Activated T-cell treated with anti-CD3 and anti-CD28 coated beads, Interleukin-2, amount 50 U/mL, for 72 hours (primary cell): ENCODE data around the gene TRMT61A. TPM values are rescaled to one million over a fixed set of nuclear protein-coding genes. Genes with fewer than 3 reads are reported as not detected.
"Not testable (repeated sequence)": the region's sequence is repeated elsewhere in the genome, so short reads cannot be mapped to it uniquely, and the experiment has no call there.

ENCODE experiments used
- ATAC-seq, 2 donors: fragments of 150-1000 bp; cut with Tn5 transposase; replicated peaks in 1 of 2; 2 replicates each; pipeline ENCODE4 v1.10.0; 2021; ENCODE audit warnings: moderate library complexity in 2 of 2, mild to moderate bottlenecking in 1 of 2
- DNase-seq, 2 donors: peaks; one replicate each; pipeline ENCODE4 v3.0.0; 2021 to 2022; ENCODE audit warnings: mixed read lengths in 1 of 2
- H3K27ac Mint-ChIP-seq: one replicate; pipeline ENCODE4 v1.8.0; 2022; ENCODE audit warnings: mild to moderate bottlenecking, moderate library complexity, mixed read lengths
- H3K27me3 Mint-ChIP-seq: one replicate; pipeline ENCODE4 v1.8.0; 2022; ENCODE audit warnings: low read depth, mixed read lengths
- H3K36me3 Mint-ChIP-seq, 2 donors: one replicate each; pipeline ENCODE4 v1.8.0; 2022; ENCODE audit warnings: mixed read lengths in 2 of 2, mild to moderate bottlenecking in 1 of 2; ENCODE audit not compliant: insufficient read depth in 2 of 2
- H3K4me1 Mint-ChIP-seq: one replicate; pipeline ENCODE4 v1.8.0; 2022; ENCODE audit warnings: low read depth, mixed read lengths
- H3K4me3 Mint-ChIP-seq, 2 donors: one replicate each; pipeline ENCODE4 v1.8.0; 2022; ENCODE audit warnings: mild to moderate bottlenecking in 2 of 2, mixed read lengths in 2 of 2, moderate library complexity in 2 of 2
- H3K9me3 Mint-ChIP-seq, 2 donors: one replicate each; pipeline ENCODE4 v1.8.0; 2022; ENCODE audit warnings: mixed read lengths in 2 of 2
- total RNA-seq, 2 donors: library from RNA; stranded (reverse); gene quantifications; one replicate each; pipeline ENCODE4 v1.2.3, GENCODE V29; 2022

TRMT61A gene
- total RNA-seq, 2 donors from 2014 or later = 6.3 to 8.4 TPM

DNA sequence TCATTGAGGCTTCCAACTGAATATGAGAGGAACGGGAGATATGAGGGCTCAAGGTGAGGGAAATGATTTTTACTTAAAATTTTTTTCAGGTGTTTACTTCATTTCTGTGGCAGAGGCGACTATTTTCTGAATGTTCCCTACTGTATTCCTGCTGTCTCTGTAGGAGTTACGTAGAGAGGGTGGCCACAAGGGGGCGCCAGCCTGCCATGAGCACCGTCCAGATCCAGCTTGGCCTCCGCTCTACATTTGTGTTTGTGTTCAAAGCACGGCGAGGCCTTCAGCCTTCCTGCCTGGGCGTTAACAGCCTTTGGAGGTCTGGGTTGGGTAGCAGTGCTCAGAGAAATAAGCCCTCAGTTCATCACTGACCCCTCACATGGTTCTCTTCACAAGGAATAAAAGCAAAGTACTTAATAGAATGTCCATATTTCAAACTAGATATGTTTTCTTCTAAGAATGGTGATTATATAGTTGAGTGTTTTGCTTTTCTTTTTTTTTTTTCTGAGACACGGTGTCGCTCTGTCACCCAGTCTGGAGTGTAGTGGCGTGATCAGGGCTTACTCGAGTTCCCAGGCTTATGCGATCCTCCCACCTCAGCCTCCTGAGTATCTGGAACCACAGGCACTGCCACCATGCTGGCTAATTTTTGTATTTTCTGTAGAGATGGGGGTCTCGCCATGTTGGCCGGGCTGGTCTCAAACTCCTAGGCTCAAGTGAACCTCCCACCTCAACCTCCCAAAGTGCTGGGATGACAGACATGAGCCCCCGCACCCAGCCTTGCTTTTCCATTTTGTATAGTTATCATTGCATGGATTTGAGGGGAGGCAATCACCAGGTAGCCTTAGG is 28.6 kb upstream of the TRMT61A start:
- peak; percentile 81 to 83 for DNase-seq
- Mint-ChIP-seq H3K9me3 (no peaks in the 10 kb centered on the region), H3K36me3 (peaks cover 0 to 23% of the 10 kb centered on the region in 2 donors), H3K4me1 (peaks cover 10% of the 10 kb centered on the region), H3K27ac (peak overlapping the region; percentile 27), H3K27me3 (no peaks in the 10 kb centered on the region), H3K4me3 (no peak overlapping the region)
- ATAC-seq = peak; percentile 91 to 92

- no peaks in the 10 kb centered on the region for H3K9me3 Mint-ChIP-seq
- H3K4me1 Mint-ChIP-seq = peaks cover 10% of the 10 kb centered on the region
- no peaks in the 10 kb centered on the region for H3K27me3 Mint-ChIP-seq
- peaks cover 0 to 23% of the 10 kb centered on the region in 2 donors for H3K36me3 Mint-ChIP-seq
- ATAC-seq (no peak), DNase-seq (no peak)
- no peak overlapping the region for H3K4me3 Mint-ChIP-seq
- peak overlapping the region; percentile 64 for H3K27ac Mint-ChIP-seq
These were observed 27.7 kb upstream of the TRMT61A start for GRCh38 chr14:103501041-103501870.

DNA sequence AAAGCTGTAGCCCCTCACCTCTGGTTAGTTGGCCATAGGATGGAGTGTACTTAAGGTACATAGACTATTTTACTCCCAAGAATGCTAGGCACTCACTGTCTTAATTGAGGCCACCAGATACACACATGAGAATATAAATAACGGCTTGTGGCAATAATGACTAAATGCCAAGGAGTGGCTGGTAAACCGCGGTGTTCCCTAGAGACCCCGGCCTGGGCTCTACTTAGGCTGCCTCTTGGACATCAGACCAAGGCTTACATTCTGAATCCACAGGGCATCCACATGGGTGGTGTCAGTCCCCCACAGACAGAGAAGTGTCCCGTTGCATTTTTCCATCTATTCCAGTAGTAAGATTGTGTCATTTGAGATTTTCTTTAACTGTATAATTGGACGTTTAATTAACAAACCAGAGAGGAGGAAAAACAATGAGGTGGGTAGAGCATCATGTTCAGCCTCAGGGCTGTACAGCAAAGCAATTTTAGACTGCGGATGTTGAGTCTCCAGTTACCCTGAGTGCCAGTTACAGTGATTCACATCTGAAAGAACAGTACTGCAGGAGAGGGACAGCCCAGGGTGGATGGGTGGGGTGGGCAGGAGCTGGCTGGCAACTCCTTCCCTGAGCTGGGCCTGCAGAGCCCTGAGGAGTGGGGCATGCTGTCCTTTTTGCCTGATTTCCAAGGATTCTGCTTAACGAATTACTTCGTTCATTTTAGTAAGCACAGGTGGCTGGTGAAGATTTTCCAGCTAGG is 26.9 kb upstream of the TRMT61A start:
- peaks cover 10% of the 10 kb centered on the region for H3K4me1 Mint-ChIP-seq
- DNase-seq (no peak), ATAC-seq (no peak)
- no peak overlapping the region for H3K4me3 Mint-ChIP-seq
- peak overlapping the region; percentile 64 for H3K27ac Mint-ChIP-seq
- H3K36me3 Mint-ChIP-seq = peaks cover 0 to 23% of the 10 kb centered on the region in 2 donors
- H3K9me3 Mint-ChIP-seq = no peaks in the 10 kb centered on the region
- no peaks in the 10 kb centered on the region for H3K27me3 Mint-ChIP-seq

- Mint-ChIP-seq H3K4me3 (no peak overlapping the region), H3K9me3 (no peaks in the 10 kb centered on the region), H3K27me3 (no peaks in the 10 kb centered on the region), H3K4me1 (peaks cover 10% of the 10 kb centered on the region), H3K36me3 (peaks cover 0 to 23% of the 10 kb centered on the region in 2 donors), H3K27ac (no peak overlapping the region)
- no peak for ATAC-seq
- DNase-seq = no peak
These were observed 26.1 kb upstream of the TRMT61A start for GRCh38 chr14:103502877-103503276.

DNA sequence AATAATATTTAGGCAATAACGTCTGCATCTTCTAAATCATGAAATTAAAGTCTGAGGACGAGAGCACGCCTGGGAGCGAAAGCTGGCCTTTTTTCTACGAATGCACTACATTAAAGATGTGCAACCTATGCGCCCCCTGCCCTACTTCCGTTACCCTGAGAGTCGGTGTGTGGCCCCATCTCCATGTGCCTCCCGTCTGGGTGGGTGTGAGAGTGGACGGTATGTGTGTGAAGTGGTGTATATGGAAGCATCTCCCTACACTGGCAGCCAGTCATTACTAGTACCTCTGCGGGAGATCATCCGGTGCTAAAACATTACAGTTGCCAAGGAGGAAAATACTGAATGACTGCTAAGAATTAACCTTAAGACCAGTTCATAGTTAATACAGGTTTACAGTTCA is 25.7 kb upstream of the TRMT61A start:
- Mint-ChIP-seq H3K4me1 (peaks cover 10% of the 10 kb centered on the region), H3K27me3 (no peaks in the 10 kb centered on the region), H3K9me3 (no peaks in the 10 kb centered on the region), H3K27ac (no peak overlapping the region), H3K36me3 (peaks cover 0 to 23% of the 10 kb centered on the region in 2 donors), H3K4me3 (no peak overlapping the region)
- DNase-seq = no peak
- ATAC-seq = no peak

- H3K27ac Mint-ChIP-seq = no peak overlapping the region
- H3K9me3 Mint-ChIP-seq = no peaks in the 10 kb centered on the region
- ATAC-seq (no peak), DNase-seq (no peak)
- no peak overlapping the region for H3K4me3 Mint-ChIP-seq
- H3K4me1 Mint-ChIP-seq = peaks cover 4% of the 10 kb centered on the region
- peaks cover 0 to 28% of the 10 kb centered on the region in 2 donors for H3K36me3 Mint-ChIP-seq
- H3K27me3 Mint-ChIP-seq = no peaks in the 10 kb centered on the region
These were observed 23.9 kb upstream of the TRMT61A start for GRCh38 chr14:103504991-103505565.

DNA sequence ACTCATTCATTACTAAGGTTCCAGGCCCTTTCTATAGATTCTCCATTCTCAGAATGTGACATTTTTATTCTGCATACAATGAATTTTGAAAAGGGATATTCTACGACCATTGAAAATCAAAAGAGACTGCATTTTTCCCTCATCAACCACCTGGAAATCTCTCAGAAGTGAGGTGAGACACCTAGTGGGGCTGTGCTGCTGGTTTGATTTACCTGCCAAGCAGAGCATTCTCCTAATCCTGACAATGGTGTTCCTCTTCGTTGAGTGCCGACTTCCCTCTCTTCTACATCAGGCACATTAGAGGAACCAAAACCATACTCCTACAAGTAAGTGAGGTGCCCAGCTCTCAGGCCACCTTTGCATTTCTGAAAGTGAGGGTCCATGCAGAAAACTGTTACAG is 21.2 kb upstream of the TRMT61A start:
- H3K27ac Mint-ChIP-seq = no peak overlapping the region
- no peaks in the 10 kb centered on the region for H3K4me1 Mint-ChIP-seq
- H3K27me3 Mint-ChIP-seq = no peaks in the 10 kb centered on the region
- ATAC-seq (no peak), DNase-seq (no peak)
- no peaks in the 10 kb centered on the region for H3K9me3 Mint-ChIP-seq
- no peak overlapping the region for H3K4me3 Mint-ChIP-seq
- peaks cover 0 to 21% of the 10 kb centered on the region in 2 donors for H3K36me3 Mint-ChIP-seq

DNA sequence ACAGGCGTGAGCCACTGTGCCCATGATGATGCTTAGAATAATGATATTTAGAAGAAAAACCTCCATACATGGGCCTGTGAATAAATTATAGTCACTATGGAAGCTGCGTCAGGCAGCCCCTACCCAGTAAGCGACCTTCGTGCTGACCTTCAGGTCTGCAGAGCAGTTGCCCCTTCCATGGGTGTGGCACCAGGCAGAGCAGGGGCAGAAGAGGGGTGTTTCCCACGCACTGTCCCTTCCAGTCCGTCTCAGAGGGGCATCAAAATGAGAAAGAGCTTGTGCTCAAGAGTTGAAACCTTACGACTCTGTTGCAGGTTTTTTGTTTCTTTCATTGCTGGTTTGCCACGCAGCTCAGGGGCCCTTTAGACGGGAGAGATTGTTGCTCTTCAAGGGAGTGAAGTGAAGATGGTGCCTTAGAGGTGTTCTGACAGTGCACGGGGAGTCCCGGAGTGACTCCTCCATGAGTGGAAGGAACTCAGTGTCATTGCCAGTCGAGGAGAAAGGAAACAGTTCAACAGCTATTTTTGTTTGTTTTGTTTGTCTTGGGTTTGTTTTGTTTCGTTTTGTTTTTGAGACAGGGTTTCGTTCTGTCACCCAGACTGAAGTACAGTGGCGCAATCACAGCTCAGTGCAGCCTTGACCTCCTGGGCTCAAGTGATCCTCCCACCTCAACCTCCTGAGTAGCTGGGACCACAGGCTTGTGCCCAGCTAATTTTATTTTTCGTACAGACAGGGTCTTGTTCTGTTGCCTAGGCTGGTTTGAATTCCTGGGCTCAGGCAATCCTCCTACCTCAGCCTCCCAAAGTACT is 20.3 kb upstream of the TRMT61A start:
- no peak for DNase-seq
- no peak for ATAC-seq
- H3K4me3 Mint-ChIP-seq = no peak overlapping the region
- peaks cover 0 to 20% of the 10 kb centered on the region in 2 donors for H3K36me3 Mint-ChIP-seq
- no peaks in the 10 kb centered on the region for H3K27me3 Mint-ChIP-seq
- H3K27ac Mint-ChIP-seq = no peak overlapping the region
- no peaks in the 10 kb centered on the region for H3K4me1 Mint-ChIP-seq
- no peaks in the 10 kb centered on the region for H3K9me3 Mint-ChIP-seq

DNA sequence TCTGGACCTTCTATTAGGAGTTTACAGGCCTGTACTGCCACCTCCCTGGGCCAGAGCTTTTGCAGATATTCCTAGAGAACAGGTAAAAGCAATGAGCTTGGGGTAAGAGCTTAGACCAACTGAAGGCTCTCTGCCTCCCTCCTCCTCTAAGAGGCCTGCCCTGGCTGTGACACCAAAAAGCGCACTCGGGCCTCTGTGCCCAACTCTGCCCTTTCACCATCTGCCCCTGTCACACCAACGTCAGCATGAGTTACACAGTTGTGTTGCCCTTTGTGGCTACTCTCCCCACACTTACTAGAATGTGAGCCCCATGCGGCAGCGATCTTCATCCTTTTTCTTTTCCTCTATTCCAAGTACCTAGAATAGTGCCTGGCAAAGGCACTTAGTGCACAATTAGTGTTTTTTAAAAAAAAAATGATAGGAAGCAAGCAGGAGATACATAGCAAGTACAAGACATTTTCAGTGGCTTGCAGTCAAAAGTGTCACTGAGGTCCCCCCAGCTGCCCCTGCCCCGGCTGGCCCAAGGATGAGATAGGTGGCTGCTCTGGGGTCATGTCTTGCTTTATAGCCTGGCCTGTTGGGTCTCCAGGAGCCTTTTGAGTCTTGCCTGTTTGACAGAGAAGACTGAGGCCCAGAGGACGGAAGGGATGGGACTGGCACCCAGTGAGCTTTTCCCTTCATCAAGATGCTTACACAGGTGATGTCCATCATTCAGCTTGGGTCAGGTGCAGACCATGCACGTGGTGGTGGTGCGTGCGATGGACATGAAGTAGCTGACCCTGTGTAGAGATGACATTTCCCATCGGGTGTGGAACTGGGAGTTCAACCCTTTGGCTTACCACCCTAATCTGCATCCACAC is 18.9 kb upstream of the TRMT61A start:
- peak overlapping the region; percentile 45 for H3K27ac Mint-ChIP-seq
- no peaks in the 10 kb centered on the region for H3K9me3 Mint-ChIP-seq
- H3K27me3 Mint-ChIP-seq = no peaks in the 10 kb centered on the region
- no peak for DNase-seq
- H3K4me3 Mint-ChIP-seq = no peak overlapping the region
- ATAC-seq = no peak
- H3K36me3 Mint-ChIP-seq = peaks cover 0 to 11% of the 10 kb centered on the region in 2 donors
- no peaks in the 10 kb centered on the region for H3K4me1 Mint-ChIP-seq

DNA sequence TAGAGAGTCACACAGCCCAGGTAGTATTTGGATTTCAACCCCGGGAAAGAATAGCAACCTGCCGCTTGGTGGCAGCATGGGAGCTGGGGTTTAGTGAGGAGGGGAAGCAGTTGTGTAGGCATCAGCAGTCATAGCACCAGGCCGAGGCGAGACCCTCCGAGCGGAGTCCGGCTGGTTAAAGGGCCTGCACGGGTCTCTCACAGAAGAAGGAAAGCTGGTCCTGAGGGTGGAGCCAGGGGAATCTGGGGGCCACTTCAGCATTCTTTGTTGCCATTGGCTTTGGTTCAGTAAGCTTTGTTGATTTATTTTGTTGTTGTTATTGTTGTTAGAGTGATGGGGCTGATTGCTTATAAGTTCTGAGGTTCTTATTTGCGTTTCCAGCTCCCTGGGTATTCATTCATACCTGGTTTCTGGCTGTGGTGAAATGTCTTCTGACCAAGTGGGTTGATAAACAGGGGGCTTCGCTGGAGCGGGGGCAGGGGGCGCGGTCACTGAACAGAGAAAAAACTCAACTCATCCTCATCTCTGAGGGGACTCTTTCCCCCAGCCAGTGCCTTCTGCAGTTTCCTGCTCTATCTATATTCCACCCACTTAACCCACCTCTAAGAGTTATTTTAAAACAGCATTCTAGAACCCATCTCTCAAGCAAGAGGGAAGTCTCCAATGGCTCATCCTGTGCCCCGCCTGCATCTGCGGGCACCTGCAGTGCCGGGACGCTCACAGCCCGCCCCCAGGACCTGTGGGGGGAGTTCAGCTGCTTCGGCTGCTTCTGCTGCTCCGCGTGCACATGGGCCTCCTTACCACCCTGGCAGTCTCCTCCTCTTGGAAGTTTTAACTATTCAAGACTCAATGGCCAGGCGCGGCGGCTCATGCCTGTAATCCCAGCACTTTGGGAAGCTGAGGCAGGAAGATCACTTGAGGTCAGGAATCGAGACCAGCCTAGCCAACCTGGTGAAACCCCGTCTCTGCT is 18.0 kb upstream of the TRMT61A start:
- no peak for ATAC-seq
- no peak for DNase-seq
- Mint-ChIP-seq H3K9me3 (no peaks in the 10 kb centered on the region), H3K4me1 (no peaks in the 10 kb centered on the region), H3K27me3 (no peaks in the 10 kb centered on the region), H3K36me3 (peaks cover 0 to 8% of the 10 kb centered on the region in 2 donors), H3K27ac (no peak overlapping the region), H3K4me3 (no peak overlapping the region)

DNA sequence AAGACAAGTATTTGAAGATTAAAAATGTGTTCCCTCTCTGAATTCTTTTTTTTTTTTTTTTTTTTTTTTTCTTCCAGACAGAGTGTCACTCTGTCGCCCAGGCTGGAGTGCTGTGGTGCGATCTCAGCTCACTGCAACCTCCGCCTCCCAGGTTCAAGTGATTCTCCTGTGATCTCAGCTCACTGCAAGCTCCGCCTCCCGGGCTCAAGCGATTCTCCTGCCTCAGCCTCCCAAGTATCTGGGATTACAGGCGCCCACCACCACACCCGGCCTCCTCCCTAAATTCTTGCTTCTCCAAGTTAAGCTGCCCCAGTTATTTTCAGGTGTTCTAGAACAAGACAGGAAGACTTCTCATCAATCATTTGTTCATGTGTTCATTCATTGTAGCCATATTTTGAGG is 16.8 kb upstream of the TRMT61A start:
- H3K9me3 Mint-ChIP-seq, ATAC-seq, H3K27ac Mint-ChIP-seq, DNase-seq, H3K4me3 Mint-ChIP-seq, H3K36me3 Mint-ChIP-seq, H3K27me3 Mint-ChIP-seq, H3K4me1 Mint-ChIP-seq: not testable (repeated sequence)
